ENCODE data around the gene PCID2. TPM values are rescaled to one million over a fixed set of nuclear protein-coding genes. Genes with fewer than 3 reads are reported as not detected.

The PCID2 gene
- total and polyA plus RNA-seq, 11 donors = 30.0 to 60.2 (median 45.2) TPM

- Histone ChIP-seq H3K9me3 (no peaks in the 10 kb centered on the region), H3K27ac (peak overlapping the region; percentile 58 to 95 (median 88)), H3K27me3 (peaks cover 0 to 7% (median 0%) of the 10 kb centered on the region in 9 donors), H3K36me3 (no peaks in the 10 kb centered on the region), H3K4me1 (peaks cover 3 to 24% (median 14%) of the 10 kb centered on the region in 12 donors), H3K4me3 (peak overlapping the region; percentile 31 to 68 (median 53))
- WGBS, 4 donors = 18 to 55% (median 39%) methylated on average over 2 of the region's 2 CpGs
- intact Hi-C loops (cut with DNase I) = loop anchor here in 2 of 10 donors (5.0 to 10.0 kb wide), 2 partner anchors 52 to 55 kb away; partner anchors contain the start of genes CUL4A (in 2 of the 2) and PCID2 (in 2 of the 2)
- TF ChIP-seq CTCF (IDR thresholded peaks at IDR 0.05) (no peak), POLR2A (IDR thresholded peaks at IDR 0.05) (no peak)
- DNase-seq (no peak), ATAC-seq (no peak)
Observed at GRCh38 chr13:113152691-113152983, 55.8 kb downstream of the PCID2 start.

- Histone ChIP-seq H3K4me1 (peaks cover 3 to 24% (median 14%) of the 10 kb centered on the region in 12 donors), H3K27me3 (peaks cover 0 to 7% (median 0%) of the 10 kb centered on the region in 9 donors), H3K36me3 (no peaks in the 10 kb centered on the region), H3K9me3 (no peaks in the 10 kb centered on the region), H3K27ac (peak overlapping the region in 5 of 12 donors; percentile 85 to 95 (median 89)), H3K4me3 (peak overlapping the region in 10 of 12 donors; percentile 42 to 68 (median 57))
- peak in 2 of 5 donors; percentile 47 to 48 for DNase-seq
- TF ChIP-seq POLR2A (IDR thresholded peaks at IDR 0.05) (no peak), CTCF (IDR thresholded peaks at IDR 0.05) (no peak)
- intact Hi-C loops (cut with DNase I) = loop anchor here in 2 of 10 donors (5.0 to 10.0 kb wide), 2 partner anchors 53 to 55 kb away; partner anchors contain the start of genes CUL4A (in 2 of the 2) and PCID2 (in 2 of the 2)
- 56 to 65% (median 60%) methylated on average over 21 to 28 of the region's 28 CpGs for WGBS, 4 donors
- ATAC-seq = peak; percentile 5 to 33 (median 12)
Observed at GRCh38 chr13:113151745-113152690, 56.5 kb downstream of the PCID2 start.

- 88 to 90% (median 89%) methylated on average over 31 of the region's 31 CpGs for WGBS, 4 donors
- intact Hi-C loops (cut with DNase I) = loop anchor here in 2 of 10 donors (5.0 to 10.0 kb wide), 2 partner anchors 54 to 57 kb away; partner anchors contain the start of genes CUL4A (in 2 of the 2) and PCID2 (in 2 of the 2)
- TF ChIP-seq POLR2A (IDR thresholded peaks at IDR 0.05) (no peak), CTCF (IDR thresholded peaks at IDR 0.05) (no peak)
- Histone ChIP-seq H3K27ac (no peak overlapping the region), H3K36me3 (no peaks in the 10 kb centered on the region), H3K4me3 (no peak overlapping the region), H3K4me1 (peaks cover 3 to 24% (median 14%) of the 10 kb centered on the region in 12 donors), H3K27me3 (peaks cover 0 to 7% (median 0%) of the 10 kb centered on the region in 9 donors), H3K9me3 (no peaks in the 10 kb centered on the region)
- DNase-seq (peak in 1 of 5 donors; percentile 15), ATAC-seq (no peak)
Observed at GRCh38 chr13:113150550-113151365, 57.7 kb downstream of the PCID2 start.

Measured in heart left ventricle (tissue), 16 donors.